DOHH2 (cell line): Measurements from ENCODE around the gene COL4A2.

ENCODE experiments used
- CTCF ChIP-seq: fragments of 200-600 bp; sonication (generic); IDR thresholded peaks from one replicate; pipeline ENCODE4 v1.5.1; 2014; ENCODE audit warnings: antibody characterized with exemption, mild to moderate bottlenecking, low read depth, low read length; ENCODE audit not compliant: poor library complexity, severe bottlenecking
- EZH2phosphoT487 ChIP-seq: fragments of 200-600 bp; sonication (generic); IDR thresholded peaks from 2 replicates; pipeline ENCODE4 v1.6.1; 2017; ENCODE audit warnings: borderline replicate concordance, mild to moderate bottlenecking, antibody characterized with exemption, low read length, moderate library complexity, mixed read lengths

- no peak for TF ChIP-seq CTCF
- no peak for TF ChIP-seq EZH2phosphoT487
These were observed 156.9 kb downstream of the COL4A2 start for GRCh38 chr13:110463871-110464510.
